K562 (cell line): ENCODE results near the gene CD68. TPM values are rescaled to one million over a fixed set of nuclear protein-coding genes. Genes with fewer than 3 reads are reported as not detected.

Source experiments
- ATAC-seq: fragments of 200-7000 bp; cut with Tn5 transposase; 3 replicates; pipeline ENCODE4 v1.9.1; 2020; ENCODE audit warnings: moderate library complexity
- BruUV-seq: library from RNA; stranded (reverse); fragments of 400-500 nt; replicated peaks from 2 replicates; lab custom pipeline; 2021; lab: Mats Ljungman, UMichigan
- CTCF ChIA-PET: fragments of 300-600 bp; formaldehyde crosslinking; extraction: SDS; loops from one replicate; lab custom pipeline; 2021; ENCODE audit warnings: low intra/inter-chr PET ratio; lab: Yijun Ruan, JAX
- POLR2A ChIA-PET: fragments of 300-600, 350-650 bp; sonication (Branson Sonifier 250); formaldehyde crosslinking; extraction: SDS; loops from one replicate; lab custom pipeline; 2021; ENCODE audit warnings: antibody characterized with exemption, inconsistent platforms; lab: Yijun Ruan, JAX
- DNase-seq, 4 experiments: peaks; one replicate each; pipeline versions ENCODE4 v3.0.0 to v3.0.0-alpha.2; 2011 to 2018; ENCODE audit warnings: low spot score in 3 of 4, mixed read lengths in 3 of 4; ENCODE audit errors: extremely low read depth in 1 of 4
- FAIRE-seq: peaks from 2 replicates; lab custom pipeline; 2011; peaks lifted over from hg19 to GRCh38; lab: Jason Lieb, UNC
- H2AFZ ChIP-seq: 2 replicates; pipeline ENCODE4 v1.6.0; 2011; ENCODE audit warnings: low read depth, low read length, control low read depth, inconsistent platforms
- H3K27ac ChIP-seq: fragments of 200-600 bp; 3 replicates; pipeline ENCODE4 v1.8.0; 2011; ENCODE audit warnings: low read depth, mild to moderate bottlenecking, control low read depth, inconsistent platforms, low read length, moderate library complexity, mixed read lengths; ENCODE audit errors: extremely low read depth
- H3K27me3 ChIP-seq, 2 experiments: fragments of 300-600 bp in 1 of 2; 2 replicates in 1 of 2; 3 replicates in 1 of 2; pipeline versions ENCODE4 v1.6.0 to v1.8.0; 2011; ENCODE audit warnings: inconsistent platforms in 2 of 2, low read length in 2 of 2, mild to moderate bottlenecking in 1 of 2, mixed read lengths in 1 of 2, moderate library complexity in 1 of 2; ENCODE audit not compliant: control insufficient read depth in 2 of 2, insufficient read depth in 2 of 2
- H3K36me3 ChIP-seq: fragments of 300-600 bp; 3 replicates; pipeline ENCODE4 v1.8.0; 2011; ENCODE audit warnings: mild to moderate bottlenecking, low read length, inconsistent platforms; ENCODE audit not compliant: control insufficient read depth, insufficient read depth
- H3K4me1 ChIP-seq, 2 experiments: fragments of 200-600 bp in 1 of 2; replicated peaks in 1 of 2; 2 replicates in 1 of 2; 3 replicates in 1 of 2; pipeline versions ENCODE4 v1.5.1 to v1.8.0; 2011; ENCODE audit warnings: inconsistent platforms in 2 of 2, low read length in 2 of 2, mild to moderate bottlenecking in 1 of 2, mixed read lengths in 1 of 2, moderate library complexity in 1 of 2; ENCODE audit not compliant: control insufficient read depth in 2 of 2, insufficient read depth in 2 of 2
- H3K4me2 ChIP-seq: 2 replicates; pipeline ENCODE4 v1.6.1; 2011; ENCODE audit warnings: low read length, control low read depth, inconsistent platforms, mixed read lengths; ENCODE audit not compliant: insufficient read depth
- H3K4me3 ChIP-seq: fragments of 200-600 bp; sonication (generic), shearing (Covaris generic); 2 replicates; pipeline ENCODE4 v1.5.1; 2016; ENCODE audit warnings: control low read depth, inconsistent platforms
- H3K79me2 ChIP-seq: fragments of 200-600 bp; 3 replicates; pipeline ENCODE4 v1.8.0; 2011; ENCODE audit warnings: low read length, inconsistent platforms; ENCODE audit not compliant: control insufficient read depth, insufficient read depth
- H3K9ac ChIP-seq, 2 experiments: 2 replicates each; pipeline versions ENCODE4 v1.6.0 to v1.6.1; 2011; ENCODE audit warnings: low read depth in 2 of 2, low read length in 2 of 2, control low read depth in 1 of 2, inconsistent platforms in 1 of 2, mild to moderate bottlenecking in 1 of 2, mixed read lengths in 1 of 2; ENCODE audit not compliant: insufficient read depth in 1 of 2
- H3K9me1 ChIP-seq: one replicate; pipeline ENCODE4 v1.6.0; 2011; ENCODE audit warnings: inconsistent platforms, mild to moderate bottlenecking, low read length, moderate library complexity; ENCODE audit not compliant: control insufficient read depth, insufficient read depth
- H3K9me3 ChIP-seq: replicated peaks from 2 replicates; pipeline ENCODE4 v1.5.1; 2011; ENCODE audit warnings: low read depth, low read length, inconsistent platforms; ENCODE audit not compliant: control insufficient read depth, insufficient read depth
- H4K20me1 ChIP-seq: replicated peaks from 2 replicates; pipeline ENCODE4 v1.6.1; 2011; ENCODE audit warnings: low read length, inconsistent platforms, mixed read lengths; ENCODE audit not compliant: control insufficient read depth, insufficient read depth
- ARID1B ChIP-seq: fragments of 450-650 bp; IDR thresholded peaks from 2 replicates; pipeline ENCODE4 v1.6.1; 2016; ENCODE audit warnings: antibody characterized with exemption, mild to moderate bottlenecking, inconsistent platforms
- ATF3 ChIP-seq, 2 experiments: fragments of 450-650 bp in 1 of 2; sonication (generic) in 1 of 2; formaldehyde crosslinking in 1 of 2; IDR thresholded peaks in 1 of 2; conservative IDR thresholded peaks in 1 of 2; 2 replicates each; pipeline versions ENCODE4 v1.6.1 to v1.8.1; 2016 to 2023; ENCODE audit warnings: mild to moderate bottlenecking in 2 of 2, moderate library complexity in 2 of 2, inconsistent platforms in 1 of 2, missing genetic modification reagents in 1 of 2
- DPF2 ChIP-seq: fragments of 450-650 bp; IDR thresholded peaks from 2 replicates; pipeline ENCODE4 v1.6.1; 2016
- FOSL1 ChIP-seq: fragments of 200-800 bp; sonication (Bioruptor generic); conservative IDR thresholded peaks from 2 replicates; pipeline ENCODE4 v1.6.1; 2016; ENCODE audit warnings: missing genetic modification characterization, missing compliant biosample characterization
- JUND ChIP-seq, 2 experiments: IDR thresholded peaks; 2 replicates in 1 of 2; 3 replicates in 1 of 2; pipeline ENCODE4 v1.6.1; 2011; ENCODE audit warnings: borderline replicate concordance in 2 of 2, low read depth in 2 of 2, low read length in 2 of 2, improper control_type of control experiment in 1 of 2, missing biosample characterization in 1 of 2, missing genetic modification characterization in 1 of 2, missing genetic modification reagents in 1 of 2
- MNT ChIP-seq, 2 experiments: fragments of 450-650 bp; conservative IDR thresholded peaks; 2 replicates each; pipeline ENCODE4 v1.6.1; 2017; ENCODE audit warnings: mild to moderate bottlenecking in 2 of 2, moderate library complexity in 2 of 2
- NEUROD1 ChIP-seq: fragments of 150-350 bp; IDR thresholded peaks from 2 replicates; pipeline ENCODE4 v1.6.1; 2014; ENCODE audit warnings: borderline replicate concordance, low read length, low read depth; ENCODE audit not compliant: partially characterized antibody
- NFE2 ChIP-seq: IDR thresholded peaks from 2 replicates; pipeline ENCODE4 v1.6.1; 2014; ENCODE audit warnings: antibody characterized with exemption, low read depth
- POLR2A ChIP-seq: fragments of 450-650 bp; conservative IDR thresholded peaks from 2 replicates; pipeline ENCODE4 v1.6.1; 2016
- POLR2G ChIP-seq: fragments of 200-400 bp; formaldehyde crosslinking; IDR thresholded peaks from 2 replicates; pipeline ENCODE4 v1.6.1; 2017; ENCODE audit warnings: low read depth, mild to moderate bottlenecking, antibody characterized with exemption, low read length, moderate library complexity
- RB1 ChIP-seq: fragments of 450-650 bp; IDR thresholded peaks from 2 replicates; pipeline ENCODE4 v1.6.1; 2017; ENCODE audit warnings: low read depth, mild to moderate bottlenecking
- TAF1 ChIP-seq: IDR thresholded peaks from 2 replicates; pipeline ENCODE4 v1.6.1; 2011; ENCODE audit warnings: mild to moderate bottlenecking, low read length, moderate library complexity; ENCODE audit not compliant: insufficient read depth, control insufficient read depth, severe bottlenecking; ENCODE audit errors: extremely low read depth
- TCF3 ChIP-seq: sonication (generic); formaldehyde crosslinking; IDR thresholded peaks from 2 replicates; pipeline ENCODE4 v1.4.0; 2020; ENCODE audit warnings: mild to moderate bottlenecking, missing genetic modification reagents
- TFAP4 ChIP-seq: sonication (generic); formaldehyde crosslinking; IDR thresholded peaks from 2 replicates; pipeline ENCODE4 v1.8.0; 2022; ENCODE audit warnings: missing genetic modification reagents, mild to moderate bottlenecking, moderate library complexity, borderline replicate concordance
- ZBTB7A ChIP-seq: IDR thresholded peaks from 2 replicates; pipeline ENCODE4 v1.6.1; 2011; ENCODE audit warnings: low read depth, mild to moderate bottlenecking, low read length, moderate library complexity, borderline replicate concordance; ENCODE audit not compliant: control insufficient read depth
- ZC3H11A ChIP-seq: IDR thresholded peaks from 2 replicates; pipeline ENCODE4 v1.6.1; 2012; ENCODE audit warnings: low read depth, low read length, improper control_type of control experiment
- ZFP1 ChIP-seq: fragments of 450-650 bp; formaldehyde crosslinking; IDR thresholded peaks from 2 replicates; pipeline ENCODE4 v1.4.0; 2020; ENCODE audit warnings: mild to moderate bottlenecking, mixed read lengths
- WGBS: fragments of 100-300 bp; shearing (Covaris generic); methylation state at CpG from one replicate; pipeline ENCODE4 v1.1.6; 2016; ENCODE audit warnings: low coverage, mixed read lengths; ENCODE audit not compliant: insufficient coverage; ENCODE audit errors: missing lambda C conversion rate; 5-methylcytosine and 5-hydroxymethylcytosine counted together
- in situ Hi-C: fragments of 300-500 bp; cut with MboI; formaldehyde crosslinking; loops from 4 replicates; pipeline ENCODE4 v1.15.0; 2018; ENCODE audit warnings: inconsistent platforms, mixed read lengths
- intact Hi-C: fragments of 100-400 bp; cut with micrococcal nuclease; formaldehyde crosslinking; loops from 2 replicates; pipeline ENCODE4 v1.14.2; 2022
- polyA plus RNA-seq, 8 experiments: library from polyadenylated mRNA; depleted of rRNA in 4 of 8; stranded (reverse) in 5 of 8; unstranded in 3 of 8; fragments of >200 nt; fragmentation: Nextera tagmentation in 2 of 8; fragmentation: Illumina TruSeq in 1 of 8; extraction: Ambion mirVana in 2 of 8; extraction: Trizol in 1 of 8; gene quantifications; 2 replicates each; pipeline versions ENCODE4 v1.2.1 to v1.2.3, GENCODE V29; 2011 to 2014; ENCODE audit warnings: inconsistent platforms in 1 of 8, missing spikeins in 1 of 8
- total RNA-seq, 7 experiments: library from RNA; depleted of rRNA in 6 of 7; stranded (reverse); fragments of >200 nt in 6 of 7; fragmentation: Illumina TruSeq in 2 of 7; extraction: Trizol in 2 of 7; gene quantifications; 2 replicates each; pipeline versions ENCODE4 v1.2.1 to v1.2.3, GENCODE V29; 2011 to 2021; ENCODE audit warnings: low replicate concordance in 1 of 7

Gene CD68
- total and polyA plus RNA-seq, 9 of the 15 experiments (the other 6 are each of a cell fraction or from before 2014, with no cell fraction given): 28.2 to 89.8 (median 37.7) TPM

- WGBS: 38% methylated on average over 11 of the region's 12 CpGs
- no peaks in the 10 kb centered on the region for H3K9me1 ChIP-seq
- peaks cover 56% of the 10 kb centered on the region for H3K36me3 ChIP-seq
- peak; percentile 39 for ATAC-seq
- CTCF ChIA-PET: no interaction called here
- H3K27ac ChIP-seq: peak overlapping the region; percentile 71
- peaks cover 56% of the 10 kb centered on the region for H3K79me2 ChIP-seq
- peaks cover 36 to 60% of the 10 kb centered on the region in 2 experiments for H3K4me1 ChIP-seq
- BruUV-seq: TSS peak; percentile 21
- H3K27me3 ChIP-seq: no peaks in the 10 kb centered on the region
- POLR2A ChIA-PET: interaction anchor here (0.9 to 2.8 kb wide), 4 partner anchors 13 to 99 kb away, joined by 3 to 24 read pairs (median 6); partner anchors contain the start of genes TP53 and WRAP53
- in situ Hi-C loops: no loop called here
- H3K9ac ChIP-seq: peak overlapping the region; percentile 53 to 86
- H3K9me3 ChIP-seq: no peaks in the 10 kb centered on the region
- FAIRE-seq: peak; percentile 54
- intact Hi-C loops: loop anchor here (5.0 kb wide), 1 partner anchor 100 kb away; the partner anchor contains the start of genes TP53 and WRAP53
- H3K4me2 ChIP-seq: peak overlapping the region; percentile 63
- no peak overlapping the region for H2AFZ ChIP-seq
- H4K20me1 ChIP-seq: no peaks in the 10 kb centered on the region
- DNase-seq: peak in 2 of 4 experiments; percentile 75 to 82
- peak overlapping the region; percentile 18; the same call in 1 of the 2 replicates for H3K4me3 ChIP-seq
- TF ChIP-seq TFAP4 (CRISPR knock-in tag): peak; percentile 17; the same call in 1 of the 2 replicates
- TF ChIP-seq DPF2: peak; percentile 59; the same call in 1 of the 2 replicates
- peak; percentile 8; the same call in 1 of the 2 replicates for TF ChIP-seq POLR2G
- TF ChIP-seq RB1: no peak
- peak; percentile 17 to 30; a peak in 1 of 4 replicates for TF ChIP-seq MNT (conservative IDR thresholded peaks at IDR 0.05)
- peak; percentile 69; the same call in 1 of the 2 replicates for TF ChIP-seq ZBTB7A
- no peak for TF ChIP-seq ZC3H11A
- peak; percentile 81 for TF ChIP-seq JUND (IDR thresholded peaks at IDR 0.05; ENCODE audit: borderline replicate concordance, low read depth, low read length)
- TF ChIP-seq JUND (tag; IDR thresholded peaks at IDR 0.05; ENCODE audit: borderline replicate concordance, low read depth, low read length): no peak; the same call in 2 of the 3 replicates
- no peak for TF ChIP-seq ZFP1 (CRISPR knock-in tag)
- 0 out of 2 replicates have a peak, but pooled peaks have one; percentile 9 for TF ChIP-seq TCF3 (CRISPR knock-in tag)
- 0 out of 2 replicates have a peak, but pooled peaks have one; percentile 30 for TF ChIP-seq ARID1B
- TF ChIP-seq NFE2: peak; percentile 63
- peak; percentile 45 for TF ChIP-seq POLR2A
- TF ChIP-seq ATF3 (IDR thresholded peaks at IDR 0.05): peak; percentile 65
- TF ChIP-seq ATF3 (CRISPR knock-in tag; conservative IDR thresholded peaks at IDR 0.05): no peak
- peak; percentile 20 for TF ChIP-seq NEUROD1
- TF ChIP-seq TAF1: peak; percentile 23
- TF ChIP-seq FOSL1 (tag): peak; percentile 61
Measured at GRCh38 chr17:7587420-7588151, 8.1 kb downstream of the CD68 start.
